Left ventricle myocardium inferior (tissue), 1 donor: ENCODE measurements around the gene ZNF8. TPM values are rescaled to one million over a fixed set of nuclear protein-coding genes. Genes with fewer than 3 reads are reported as not detected.

Experiments used
- DNase-seq: peaks from one replicate; pipeline ENCODE4 v3.0.0-alpha.2; 2020
- H3K27ac ChIP-seq: fragments of 200-600 bp; replicated peaks from 2 replicates; pipeline ENCODE4 v1.8.0; 2021
- H3K27me3 ChIP-seq: fragments of 200-600 bp; 2 replicates; pipeline ENCODE4 v1.8.0; 2021; ENCODE audit warnings: low read depth
- H3K36me3 ChIP-seq: fragments of 200-600 bp; 2 replicates; pipeline ENCODE4 v1.8.0; 2021
- H3K4me1 ChIP-seq: fragments of 200-600 bp; 2 replicates; pipeline ENCODE4 v1.8.0; 2021
- H3K4me3 ChIP-seq: fragments of 200-600 bp; 2 replicates; pipeline ENCODE4 v1.8.0; 2021; ENCODE audit warnings: mild to moderate bottlenecking, moderate library complexity
- H3K9me3 ChIP-seq: fragments of 200-600 bp; replicated peaks from 2 replicates; pipeline ENCODE4 v1.8.0; 2021
- intact Hi-C: fragments of 100-400 bp; cut with micrococcal nuclease; formaldehyde crosslinking; loops from one replicate; pipeline ENCODE4 v1.11.0; 2022
- total RNA-seq: library from RNA; stranded (reverse); fragmentation: NEBNext Ultra II Directional; extraction: Animal tissue kit (Norgen Biotek cat#: 25700); gene quantifications from one replicate; pipeline ENCODE4 v1.2.1, GENCODE V29; 2021
- TF ChIP-seq, protein P1 (sequence below): fragments of 200-600 bp; IDR thresholded peaks from 2 replicates; pipeline ENCODE4 v1.8.0; 2021; ENCODE audit warnings: antibody characterized with exemption, mild to moderate bottlenecking, borderline replicate concordance
- donor health status: DM: no; HTN: yes; CAD: no; lungs with severe emphysema.

The ZNF8 gene
- total RNA-seq, 1 donor from 2014 or later, result 4.9 TPM

DNA sequence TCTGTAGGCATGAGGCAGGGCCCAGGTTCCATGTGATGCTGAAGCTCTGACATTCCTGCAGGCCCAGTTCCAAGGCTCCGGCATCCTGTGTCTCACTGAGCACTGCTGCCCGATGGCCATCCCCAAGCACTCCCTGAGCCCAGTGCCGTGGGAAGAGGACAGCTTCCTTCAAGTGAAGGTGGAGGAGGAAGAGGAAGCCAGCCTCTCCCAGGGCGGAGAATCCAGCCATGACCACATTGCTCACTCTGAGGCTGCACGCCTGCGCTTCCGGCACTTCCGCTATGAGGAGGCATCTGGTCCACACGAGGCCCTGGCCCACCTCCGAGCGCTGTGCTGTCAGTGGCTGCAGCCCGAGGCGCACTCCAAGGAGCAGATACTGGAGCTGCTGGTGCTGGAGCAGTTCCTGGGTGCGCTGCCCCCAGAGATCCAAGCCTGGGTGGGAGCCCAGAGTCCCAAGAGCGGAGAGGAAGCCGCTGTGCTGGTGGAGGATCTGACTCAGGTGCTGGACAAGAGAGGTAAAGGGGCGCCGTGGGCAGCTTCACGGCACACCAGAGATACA is 56.0 kb downstream of the ZNF8 start:
- Histone ChIP-seq H3K4me1 (peaks cover 9% of the 10 kb centered on the region), H3K27me3 (no peaks in the 10 kb centered on the region), H3K27ac (no peak overlapping the region), H3K36me3 (peaks cover 40% of the 10 kb centered on the region), H3K4me3 (no peak overlapping the region), H3K9me3 (no peaks in the 10 kb centered on the region)
- no peak for DNase-seq
- intact Hi-C loops, result no loop called here
- TF ChIP-seq, protein P1, sequence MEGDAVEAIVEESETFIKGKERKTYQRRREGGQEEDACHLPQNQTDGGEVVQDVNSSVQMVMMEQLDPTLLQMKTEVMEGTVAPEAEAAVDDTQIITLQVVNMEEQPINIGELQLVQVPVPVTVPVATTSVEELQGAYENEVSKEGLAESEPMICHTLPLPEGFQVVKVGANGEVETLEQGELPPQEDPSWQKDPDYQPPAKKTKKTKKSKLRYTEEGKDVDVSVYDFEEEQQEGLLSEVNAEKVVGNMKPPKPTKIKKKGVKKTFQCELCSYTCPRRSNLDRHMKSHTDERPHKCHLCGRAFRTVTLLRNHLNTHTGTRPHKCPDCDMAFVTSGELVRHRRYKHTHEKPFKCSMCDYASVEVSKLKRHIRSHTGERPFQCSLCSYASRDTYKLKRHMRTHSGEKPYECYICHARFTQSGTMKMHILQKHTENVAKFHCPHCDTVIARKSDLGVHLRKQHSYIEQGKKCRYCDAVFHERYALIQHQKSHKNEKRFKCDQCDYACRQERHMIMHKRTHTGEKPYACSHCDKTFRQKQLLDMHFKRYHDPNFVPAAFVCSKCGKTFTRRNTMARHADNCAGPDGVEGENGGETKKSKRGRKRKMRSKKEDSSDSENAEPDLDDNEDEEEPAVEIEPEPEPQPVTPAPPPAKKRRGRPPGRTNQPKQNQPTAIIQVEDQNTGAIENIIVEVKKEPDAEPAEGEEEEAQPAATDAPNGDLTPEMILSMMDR, result no peak

- Histone ChIP-seq H3K4me3 (no peak overlapping the region), H3K27ac (no peak overlapping the region), H3K27me3 (no peaks in the 10 kb centered on the region), H3K4me1 (peaks cover 2% of the 10 kb centered on the region), H3K9me3 (no peaks in the 10 kb centered on the region), H3K36me3 (peaks cover 42% of the 10 kb centered on the region)
- TF ChIP-seq, protein P1, result no peak
- intact Hi-C loops, result no loop called here
- DNase-seq, result no peak
Measured at GRCh38 chr19:58335630-58336029, 56.9 kb downstream of the ZNF8 start.

DNA sequence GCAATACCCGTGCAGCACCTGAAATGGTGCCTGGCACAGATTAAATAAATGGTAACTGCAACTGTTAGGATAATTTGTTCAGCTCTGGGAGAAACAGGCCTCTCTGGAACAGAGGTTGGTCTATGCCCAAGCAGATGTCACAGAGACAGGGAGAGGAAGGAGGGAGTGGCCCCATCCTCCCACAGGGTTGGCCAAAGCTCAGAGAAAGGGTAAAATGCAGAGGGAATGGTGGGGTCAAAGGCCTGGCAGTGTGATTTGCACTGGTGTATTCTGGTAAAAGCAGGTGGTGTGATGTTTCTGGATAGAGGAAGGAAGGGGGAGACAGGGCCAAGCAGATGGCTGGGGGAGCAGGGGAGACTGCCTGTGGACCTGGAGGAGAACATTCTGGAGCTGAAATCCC is 57.5 kb downstream of the ZNF8 start:
- peaks cover 42% of the 10 kb centered on the region for H3K36me3 ChIP-seq
- no peak overlapping the region for H3K27ac ChIP-seq
- DNase-seq, result no peak
- intact Hi-C loops, result no loop called here
- TF ChIP-seq, protein P1, result no peak
- H3K4me1 ChIP-seq, result no peaks in the 10 kb centered on the region
- H3K9me3 ChIP-seq, result no peaks in the 10 kb centered on the region
- H3K27me3 ChIP-seq, result no peaks in the 10 kb centered on the region
- no peak overlapping the region for H3K4me3 ChIP-seq

DNA sequence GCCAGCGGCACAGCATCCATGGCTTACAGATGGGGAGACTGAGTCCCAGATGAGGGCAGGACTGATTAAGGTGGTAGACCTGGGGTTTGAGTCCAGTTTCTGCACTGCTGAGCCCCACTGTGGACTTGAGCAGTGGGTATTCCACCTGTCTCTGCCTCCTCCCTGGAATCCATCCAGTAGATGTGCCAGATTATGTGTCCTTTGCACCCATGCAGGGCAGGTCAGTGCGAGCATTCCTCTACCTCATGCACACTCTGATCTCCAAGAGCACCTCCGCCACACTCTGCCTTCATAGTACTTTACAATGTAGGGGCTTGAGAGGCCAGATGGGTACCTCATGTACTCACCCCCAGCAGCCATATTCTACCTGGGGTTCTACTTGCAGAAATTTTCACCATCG is 58.1 kb downstream of the ZNF8 start:
- intact Hi-C loops, result no loop called here
- Histone ChIP-seq H3K4me3 (no peak overlapping the region), H3K27me3 (no peaks in the 10 kb centered on the region), H3K27ac (no peak overlapping the region), H3K36me3 (peaks cover 42% of the 10 kb centered on the region), H3K4me1 (no peaks in the 10 kb centered on the region), H3K9me3 (no peaks in the 10 kb centered on the region)
- TF ChIP-seq, protein P1, result no peak
- no peak for DNase-seq

- H3K4me3 ChIP-seq, result no peak overlapping the region
- intact Hi-C loops, result no loop called here
- no peaks in the 10 kb centered on the region for H3K4me1 ChIP-seq
- H3K36me3 ChIP-seq, result peaks cover 42% of the 10 kb centered on the region
- no peaks in the 10 kb centered on the region for H3K9me3 ChIP-seq
- H3K27me3 ChIP-seq, result no peaks in the 10 kb centered on the region
- TF ChIP-seq, protein P1, result no peak
- no peak overlapping the region for H3K27ac ChIP-seq
- DNase-seq, result no peak
Measured at GRCh38 chr19:58338336-58338735, 59.6 kb downstream of the ZNF8 start.
